Stimulated activated naive B cell treated with anti-CD40 and anti-IgM and Interleukin-4, amounts not matched to agents 10 μg/mL and 1 μg/mL and 100 μg/mL, for 72 hours (primary cell): ENCODE results near the gene SLC30A2.

Experiments
- ATAC-seq, 2 donors: fragments of 150-1000 bp; cut with Tn5 transposase; replicated peaks; 2 replicates each; pipeline ENCODE4 v1.10.0; 2021; ENCODE audit warnings: moderate library complexity in 1 of 2
- DNase-seq: peaks from one replicate; pipeline ENCODE4 v3.0.0; 2021
- H3K27ac Mint-ChIP-seq: one replicate; pipeline ENCODE4 v1.8.0; 2022; ENCODE audit warnings: mild to moderate bottlenecking, mixed read lengths
- H3K27me3 Mint-ChIP-seq, 2 donors: one replicate each; pipeline ENCODE4 v1.8.0; 2022; ENCODE audit warnings: mixed read lengths in 2 of 2
- H3K36me3 Mint-ChIP-seq, 2 donors: one replicate each; pipeline ENCODE4 v1.8.0; 2022; ENCODE audit warnings: mixed read lengths in 2 of 2, mild to moderate bottlenecking in 1 of 2
- H3K4me1 Mint-ChIP-seq, 2 donors: one replicate each; pipeline ENCODE4 v1.8.0; 2022; ENCODE audit warnings: mixed read lengths in 2 of 2, mild to moderate bottlenecking in 1 of 2
- H3K4me3 Mint-ChIP-seq, 2 donors: one replicate each; pipeline ENCODE4 v1.8.0; 2022; ENCODE audit warnings: mild to moderate bottlenecking in 2 of 2, mixed read lengths in 2 of 2, moderate library complexity in 1 of 2
- H3K9me3 Mint-ChIP-seq, 2 donors: one replicate each; pipeline ENCODE4 v1.8.0; 2022; ENCODE audit warnings: mixed read lengths in 2 of 2, mild to moderate bottlenecking in 1 of 2

Gene SLC30A2

DNA sequence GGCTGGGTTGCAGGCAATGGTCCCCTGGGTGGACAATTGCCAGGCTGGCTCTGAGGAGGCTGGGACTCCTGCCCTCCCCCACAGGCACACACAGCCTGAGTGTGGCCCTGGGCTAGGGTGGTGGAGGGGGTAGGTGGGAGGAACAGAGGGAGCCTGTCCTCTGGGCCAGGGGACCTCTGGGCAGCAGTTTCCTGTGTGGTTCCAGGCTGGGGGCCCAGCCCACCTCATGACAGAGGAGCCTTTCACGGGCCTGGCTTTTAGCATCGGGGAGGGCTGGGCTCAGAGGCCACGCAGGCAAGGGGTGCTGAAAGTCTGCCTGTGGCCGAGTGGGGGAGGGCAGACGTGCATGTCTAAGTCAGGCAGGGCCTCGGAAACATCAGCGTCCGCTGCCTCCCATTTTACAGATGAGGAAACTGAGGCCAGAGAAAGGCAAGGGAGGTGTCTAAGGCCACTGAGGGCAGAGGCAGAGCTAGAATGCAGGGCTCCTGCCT, 17.4 kb downstream of the SLC30A2 start:
- Mint-ChIP-seq H3K4me3 (no peak overlapping the region), H3K9me3 (no peaks in the 10 kb centered on the region), H3K27ac (no peak overlapping the region), H3K4me1 (peaks cover 4 to 5% of the 10 kb centered on the region in 2 donors), H3K27me3 (peaks cover 18 to 35% of the 10 kb centered on the region in 2 donors), H3K36me3 (no peaks in the 10 kb centered on the region)
- no peak for DNase-seq
- peak in 1 of 2 donors; percentile 6 for ATAC-seq

DNA sequence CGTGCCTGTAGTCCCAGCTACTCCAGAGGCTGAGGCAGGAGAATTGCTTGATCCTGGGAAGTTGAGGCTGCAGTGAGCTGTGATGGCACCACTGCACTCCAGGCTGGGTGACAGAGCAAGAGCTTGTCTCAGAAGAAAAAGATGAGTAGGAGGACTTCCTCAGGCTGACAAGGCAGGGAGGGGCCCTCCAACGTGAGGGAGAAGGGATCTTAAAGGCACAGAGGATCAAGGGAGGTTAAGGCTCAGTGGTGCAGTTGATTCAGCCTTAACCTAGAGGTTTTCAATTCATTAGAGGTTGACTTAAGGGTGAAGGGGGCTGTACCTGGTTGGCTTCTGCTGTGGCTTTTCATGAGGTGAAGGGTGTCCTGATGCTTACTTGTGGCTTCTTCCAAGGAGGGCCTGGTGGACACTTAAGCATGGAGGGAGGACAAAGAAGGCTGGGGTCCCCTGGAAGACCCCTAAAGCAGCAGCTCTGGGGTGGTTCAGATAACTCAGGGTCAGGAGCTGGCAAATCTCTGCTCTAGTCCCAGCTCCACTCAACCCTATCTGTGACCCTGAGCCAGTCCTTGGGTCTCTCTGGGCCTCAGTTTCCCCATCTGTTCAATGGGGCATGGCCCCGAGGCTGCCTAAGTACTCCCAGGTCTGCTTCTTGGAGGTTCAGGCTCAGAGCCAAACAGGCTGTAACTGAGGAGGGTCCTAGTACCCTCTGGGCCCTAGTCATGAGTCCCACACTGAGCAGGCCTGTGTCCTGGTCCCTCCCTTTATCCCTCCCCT, 18.0 kb downstream of the SLC30A2 start:
- Mint-ChIP-seq H3K27me3 (peaks cover 17 to 35% of the 10 kb centered on the region in 2 donors), H3K27ac (no peak overlapping the region), H3K4me3 (no peak overlapping the region), H3K4me1 (peaks cover 4 to 5% of the 10 kb centered on the region in 2 donors), H3K9me3 (no peaks in the 10 kb centered on the region), H3K36me3 (no peaks in the 10 kb centered on the region)
- DNase-seq (no peak), ATAC-seq (peak; percentile 57 to 75)

DNA sequence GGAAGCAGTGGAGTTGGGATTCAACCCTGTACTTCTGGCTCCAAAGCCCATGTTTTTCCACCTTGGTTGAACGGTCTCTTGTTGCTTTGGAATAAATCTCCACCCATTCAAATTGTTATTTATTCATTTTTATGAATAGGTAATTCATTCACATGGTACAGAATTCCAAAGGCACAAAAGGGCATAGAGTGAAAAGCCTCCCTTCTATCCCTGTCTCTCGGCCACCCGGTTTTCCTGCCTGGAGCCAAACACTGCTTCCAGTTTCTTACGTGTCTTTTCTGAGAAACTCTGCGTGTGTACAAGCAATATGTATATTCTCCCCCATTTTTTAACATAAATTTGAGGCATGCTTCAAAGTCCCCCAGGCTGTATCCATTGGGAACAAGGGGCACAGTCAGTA, 20.4 kb downstream of the SLC30A2 start:
- no peak for DNase-seq
- ATAC-seq: no peak
- no peak overlapping the region for H3K4me3 Mint-ChIP-seq
- H3K4me1 Mint-ChIP-seq: peaks cover 4 to 5% of the 10 kb centered on the region in 2 donors
- no peaks in the 10 kb centered on the region for H3K9me3 Mint-ChIP-seq
- H3K36me3 Mint-ChIP-seq: no peaks in the 10 kb centered on the region
- no peak overlapping the region for H3K27ac Mint-ChIP-seq
- peaks cover 6 to 24% of the 10 kb centered on the region in 2 donors for H3K27me3 Mint-ChIP-seq

DNA sequence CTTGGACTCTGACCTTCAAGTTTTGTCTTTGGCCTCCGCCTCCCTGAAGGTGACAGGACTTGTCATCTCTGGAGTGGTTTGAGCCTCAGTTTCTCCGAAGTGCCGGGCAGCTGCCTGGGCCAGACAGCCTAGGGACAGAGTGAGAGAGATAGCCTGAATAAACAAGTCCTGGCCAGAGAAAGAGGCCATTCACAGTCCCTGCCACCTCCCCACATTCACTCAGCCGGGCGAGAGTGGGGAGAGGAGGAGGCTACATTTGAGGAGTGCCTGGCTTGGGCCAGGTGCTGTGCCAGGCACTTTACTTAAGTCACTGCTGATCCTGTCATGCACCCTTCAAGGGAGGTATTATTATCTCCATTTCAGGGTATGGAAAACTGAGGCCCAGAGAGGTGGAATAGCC, 20.9 kb downstream of the SLC30A2 start:
- Mint-ChIP-seq H3K9me3 (no peaks in the 10 kb centered on the region), H3K36me3 (no peaks in the 10 kb centered on the region), H3K27me3 (peaks cover 3 to 19% of the 10 kb centered on the region in 2 donors), H3K4me1 (peaks cover 4 to 5% of the 10 kb centered on the region in 2 donors), H3K4me3 (no peak overlapping the region), H3K27ac (no peak overlapping the region)
- DNase-seq (no peak), ATAC-seq (no peak)

DNA sequence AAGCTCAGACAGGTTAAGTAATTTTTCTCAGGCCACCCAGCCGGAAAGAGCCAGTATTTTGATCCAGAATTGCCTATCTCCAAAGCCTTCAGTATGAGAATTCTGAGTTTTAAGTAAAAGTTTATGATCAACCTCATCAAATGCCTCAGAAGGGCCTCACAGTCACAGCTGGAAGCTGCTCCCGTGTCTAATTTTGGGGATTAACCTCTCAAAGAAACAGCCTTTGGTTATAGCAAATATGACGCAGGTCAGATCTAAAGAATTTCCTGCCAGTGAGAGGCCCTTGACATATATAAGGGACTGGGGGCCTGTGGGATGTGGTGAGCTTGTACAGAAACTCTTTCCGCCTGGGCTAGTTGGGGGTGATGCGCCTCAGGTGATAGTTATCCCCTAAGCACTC, 22.1 kb downstream of the SLC30A2 start:
- H3K27me3 Mint-ChIP-seq: peaks cover 3 to 16% of the 10 kb centered on the region in 2 donors
- no peak for DNase-seq
- no peak for ATAC-seq
- peaks cover 7 to 13% of the 10 kb centered on the region in 2 donors for H3K4me1 Mint-ChIP-seq
- no peaks in the 10 kb centered on the region for H3K36me3 Mint-ChIP-seq
- no peak overlapping the region for H3K4me3 Mint-ChIP-seq
- no peak overlapping the region for H3K27ac Mint-ChIP-seq
- no peaks in the 10 kb centered on the region for H3K9me3 Mint-ChIP-seq

DNA sequence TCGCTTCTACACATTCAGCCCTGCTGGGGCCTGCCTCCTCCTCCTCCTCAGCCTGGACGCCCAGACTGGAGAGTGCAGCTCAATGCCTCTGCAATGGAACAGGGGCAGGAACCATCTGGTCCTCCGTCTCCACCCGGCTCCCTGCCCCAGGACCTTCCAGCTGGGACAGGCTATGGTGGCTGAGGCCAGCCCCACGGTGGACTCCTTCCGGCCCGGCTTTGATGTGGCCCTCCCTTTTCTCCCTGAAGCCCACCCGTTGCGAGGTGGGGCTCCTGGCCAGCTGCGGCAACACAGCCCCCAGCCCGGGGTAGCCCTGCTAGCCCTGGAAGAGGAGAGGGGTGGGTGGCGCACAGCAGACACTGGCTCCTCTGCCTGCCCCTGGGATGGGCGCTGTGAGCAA, 22.9 kb downstream of the SLC30A2 start:
- Mint-ChIP-seq H3K4me3 (no peak overlapping the region), H3K27ac (no peak overlapping the region), H3K9me3 (no peaks in the 10 kb centered on the region), H3K4me1 (peaks cover 7 to 13% of the 10 kb centered on the region in 2 donors), H3K36me3 (no peaks in the 10 kb centered on the region), H3K27me3 (peaks cover 3 to 11% of the 10 kb centered on the region in 2 donors)
- ATAC-seq (no peak), DNase-seq (no peak)

DNA sequence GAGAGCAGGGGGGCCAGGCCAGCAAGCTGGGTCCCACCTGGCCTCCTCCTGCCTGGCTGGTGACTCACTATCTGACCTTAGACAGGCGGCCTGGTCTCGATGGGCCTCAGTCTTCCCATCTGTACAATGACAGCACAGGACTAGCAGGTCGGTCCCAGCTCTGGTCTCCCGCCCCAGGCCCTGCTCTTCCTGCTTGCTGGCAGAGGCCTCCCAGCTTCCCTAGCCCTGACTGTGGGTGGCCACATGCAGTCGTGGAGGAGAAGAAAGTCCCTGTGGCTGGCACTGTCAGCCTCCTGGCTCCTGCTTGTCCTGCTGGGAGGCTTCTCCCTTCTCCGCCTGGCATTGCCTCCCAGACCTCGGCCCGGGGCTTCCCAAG, 23.5 kb downstream of the SLC30A2 start:
- peaks cover 4 to 8% of the 10 kb centered on the region in 2 donors for H3K4me1 Mint-ChIP-seq
- ATAC-seq (no peak), DNase-seq (no peak)
- H3K27ac Mint-ChIP-seq: no peak overlapping the region
- peaks cover 3 to 11% of the 10 kb centered on the region in 2 donors for H3K27me3 Mint-ChIP-seq
- no peaks in the 10 kb centered on the region for H3K36me3 Mint-ChIP-seq
- no peaks in the 10 kb centered on the region for H3K9me3 Mint-ChIP-seq
- H3K4me3 Mint-ChIP-seq: no peak overlapping the region

DNA sequence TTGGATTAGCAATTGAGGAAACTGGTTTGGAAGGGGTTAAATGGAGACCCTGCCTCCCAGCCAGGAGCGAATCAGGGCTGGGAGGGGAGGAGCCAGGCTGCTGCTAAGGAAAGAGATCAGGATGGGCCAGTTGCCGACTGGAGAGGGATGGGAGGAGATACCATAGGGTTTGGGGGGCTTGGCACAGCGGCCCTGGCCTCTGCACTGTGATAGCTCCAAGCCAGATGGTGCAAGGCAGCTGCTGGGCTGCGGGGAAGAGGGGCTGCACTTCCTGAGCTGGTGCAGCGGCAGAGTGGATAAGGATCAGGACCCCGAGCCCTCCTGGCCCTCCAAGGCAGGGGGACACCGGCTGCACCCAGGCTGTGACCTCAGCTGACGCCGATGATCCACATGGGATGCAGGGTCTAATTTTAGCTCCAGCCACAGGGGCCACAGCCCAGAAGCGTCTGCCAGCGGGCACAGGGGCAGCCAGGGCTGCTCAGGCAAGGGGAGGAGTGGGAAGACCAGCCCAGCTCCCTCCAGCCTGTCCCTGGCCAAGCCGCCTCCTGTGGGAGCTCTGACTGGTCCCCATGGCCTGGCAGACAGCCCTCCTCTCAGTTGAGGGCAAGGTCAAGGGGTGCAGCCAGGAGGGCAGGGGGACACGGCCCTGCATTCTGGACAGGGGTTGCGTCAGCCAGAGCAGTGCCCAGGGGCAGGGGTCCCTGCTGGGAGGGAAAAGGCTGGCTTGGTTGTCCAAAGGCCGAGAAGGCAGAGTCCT, 24.1 kb downstream of the SLC30A2 start, which contains the start of gene EXTL1:
Gene EXTL1 (plus strand): TSS at position 129 of the 757 bp plus-strand sequence. CDS start 872 bp downstream, outside the sequence.
- H3K4me1 Mint-ChIP-seq: peaks cover 6 to 12% of the 10 kb centered on the region in 2 donors
- no peaks in the 10 kb centered on the region for H3K9me3 Mint-ChIP-seq
- ATAC-seq: no peak
- peaks cover 3 to 11% of the 10 kb centered on the region in 2 donors for H3K27me3 Mint-ChIP-seq
- H3K27ac Mint-ChIP-seq: no peak within 1 kb of the TSS
- no peaks in the 10 kb centered on the region for H3K36me3 Mint-ChIP-seq
- DNase-seq: no peak
- no peak within 1 kb of the TSS for H3K4me3 Mint-ChIP-seq

DNA sequence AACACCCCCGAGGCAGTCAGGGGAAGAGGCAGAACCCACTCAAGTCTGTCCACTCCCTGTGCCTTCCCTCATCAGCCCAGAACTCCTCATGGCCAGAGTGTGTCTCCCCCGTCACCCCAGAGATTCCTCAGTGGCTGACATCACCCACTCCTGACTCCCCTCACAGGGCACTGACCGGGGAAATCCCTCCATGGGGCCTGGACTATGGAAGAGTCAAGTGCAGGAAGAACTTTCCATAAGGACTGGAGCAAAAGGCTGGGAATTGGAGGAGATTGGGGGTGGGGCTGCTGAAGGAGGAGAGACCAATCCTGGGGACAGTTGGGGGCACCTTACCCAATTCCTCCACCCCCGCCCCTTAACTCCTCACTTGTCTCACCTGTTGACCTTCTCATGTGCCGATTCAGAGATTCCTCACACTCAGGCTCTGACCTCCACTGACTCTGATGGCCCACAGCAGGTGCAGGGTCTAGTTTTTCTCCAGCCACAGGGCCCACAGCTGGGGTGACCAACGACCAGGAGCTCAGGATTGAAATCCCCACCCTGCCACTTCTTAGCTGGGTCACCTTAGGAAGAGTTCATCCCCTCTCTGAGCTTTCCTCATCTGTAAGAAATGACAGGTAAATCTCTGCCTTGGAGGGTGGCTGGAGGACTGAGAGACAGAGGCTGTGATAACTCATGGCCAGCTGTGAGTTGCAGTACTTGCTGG, 24.8 kb downstream of the SLC30A2 start:
- Mint-ChIP-seq H3K4me3 (no peak overlapping the region), H3K4me1 (peaks cover 10 to 17% of the 10 kb centered on the region in 2 donors), H3K27ac (no peak overlapping the region), H3K27me3 (peaks cover 3 to 11% of the 10 kb centered on the region in 2 donors), H3K9me3 (no peaks in the 10 kb centered on the region), H3K36me3 (no peaks in the 10 kb centered on the region)
- DNase-seq: no peak
- no peak for ATAC-seq

DNA sequence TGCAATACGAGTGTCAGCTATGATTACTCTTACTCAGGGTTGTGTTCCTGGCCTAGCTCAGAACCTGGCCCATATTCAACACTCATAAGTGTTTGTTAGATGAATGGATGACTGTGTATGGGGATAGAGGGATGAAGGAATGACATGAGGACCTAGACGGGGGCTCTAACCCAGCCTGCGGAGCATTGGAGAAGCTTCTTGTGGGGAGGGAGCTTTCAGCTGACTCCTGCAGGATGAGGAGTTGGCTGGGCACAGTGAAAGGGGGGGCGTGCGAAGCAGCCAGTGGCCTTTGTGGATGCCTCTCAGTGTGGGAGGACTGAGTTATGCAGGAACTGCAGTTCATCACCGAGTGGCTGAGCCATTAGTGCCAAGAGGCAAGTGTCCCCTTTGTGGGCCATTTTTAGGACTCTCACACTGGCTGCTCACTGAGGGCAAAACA, 25.6 kb downstream of the SLC30A2 start:
- ATAC-seq (no peak), DNase-seq (no peak)
- no peaks in the 10 kb centered on the region for H3K9me3 Mint-ChIP-seq
- H3K27me3 Mint-ChIP-seq: peaks cover 3 to 11% of the 10 kb centered on the region in 2 donors
- H3K27ac Mint-ChIP-seq: no peak overlapping the region
- no peak overlapping the region for H3K4me3 Mint-ChIP-seq
- no peaks in the 10 kb centered on the region for H3K36me3 Mint-ChIP-seq
- H3K4me1 Mint-ChIP-seq: peaks cover 10 to 17% of the 10 kb centered on the region in 2 donors

DNA sequence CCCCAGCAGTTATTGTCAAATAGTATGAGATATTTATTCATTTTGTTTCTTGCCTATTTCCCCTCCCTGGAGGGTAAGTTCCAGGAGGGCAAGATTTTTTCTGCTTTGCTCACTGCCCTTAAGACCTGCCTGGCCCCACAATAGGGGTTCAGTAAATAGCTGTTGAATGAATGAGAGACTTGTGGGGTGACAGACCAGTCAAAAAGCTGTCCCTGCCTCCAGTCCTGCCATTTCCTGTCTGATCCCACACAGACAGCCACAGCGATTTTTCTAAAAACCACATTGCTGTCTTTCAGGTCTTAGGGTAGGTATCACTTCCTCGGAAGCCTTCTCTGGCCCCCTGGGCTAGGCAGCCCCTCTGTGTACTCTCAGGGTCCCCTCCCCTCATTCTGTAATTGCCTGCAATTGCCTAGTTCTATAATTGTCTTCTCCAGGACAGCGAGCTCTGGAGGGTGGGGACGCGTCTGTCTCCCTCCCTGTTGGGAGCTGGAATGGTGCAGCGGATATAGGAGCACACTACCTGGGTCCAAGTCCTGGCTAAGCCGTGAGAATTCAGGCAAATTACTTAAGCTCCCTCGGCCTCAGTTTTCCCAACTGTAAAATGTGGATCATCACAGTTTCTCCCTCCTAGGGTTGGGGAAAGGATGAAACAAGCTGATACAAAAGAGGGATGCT, 26.1 kb downstream of the SLC30A2 start:
- Mint-ChIP-seq H3K36me3 (no peaks in the 10 kb centered on the region), H3K4me1 (peaks cover 10 to 17% of the 10 kb centered on the region in 2 donors), H3K4me3 (no peak overlapping the region), H3K27me3 (peaks cover 3 to 11% of the 10 kb centered on the region in 2 donors), H3K27ac (no peak overlapping the region), H3K9me3 (no peaks in the 10 kb centered on the region)
- DNase-seq: no peak
- ATAC-seq: peak; percentile 40 to 44

DNA sequence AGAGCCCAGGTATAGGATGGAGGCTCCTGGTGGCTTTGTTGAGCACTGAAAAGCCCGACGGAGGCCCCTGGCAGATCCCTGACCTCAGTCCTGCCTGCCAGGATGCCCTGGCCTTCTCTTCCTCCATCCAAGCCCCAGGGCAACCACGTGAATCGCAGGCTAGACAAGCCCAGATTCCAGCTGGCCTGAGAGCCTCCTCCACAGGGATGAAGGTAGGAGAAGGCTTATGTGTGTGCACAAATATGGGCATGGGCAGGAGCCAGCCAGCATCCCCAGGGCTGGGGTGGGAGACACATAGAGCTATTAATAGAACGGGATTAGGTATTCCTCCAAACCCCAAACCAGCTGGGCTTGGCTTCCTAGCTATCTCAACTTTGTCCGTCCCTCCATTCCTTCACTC, 28.3 kb downstream of the SLC30A2 start:
- H3K27ac Mint-ChIP-seq: no peak overlapping the region
- ATAC-seq (no peak), DNase-seq (no peak)
- H3K36me3 Mint-ChIP-seq: no peaks in the 10 kb centered on the region
- no peaks in the 10 kb centered on the region for H3K9me3 Mint-ChIP-seq
- H3K4me3 Mint-ChIP-seq: no peak overlapping the region
- H3K4me1 Mint-ChIP-seq: peaks cover 10 to 17% of the 10 kb centered on the region in 2 donors
- H3K27me3 Mint-ChIP-seq: peaks cover 3 to 11% of the 10 kb centered on the region in 2 donors

DNA sequence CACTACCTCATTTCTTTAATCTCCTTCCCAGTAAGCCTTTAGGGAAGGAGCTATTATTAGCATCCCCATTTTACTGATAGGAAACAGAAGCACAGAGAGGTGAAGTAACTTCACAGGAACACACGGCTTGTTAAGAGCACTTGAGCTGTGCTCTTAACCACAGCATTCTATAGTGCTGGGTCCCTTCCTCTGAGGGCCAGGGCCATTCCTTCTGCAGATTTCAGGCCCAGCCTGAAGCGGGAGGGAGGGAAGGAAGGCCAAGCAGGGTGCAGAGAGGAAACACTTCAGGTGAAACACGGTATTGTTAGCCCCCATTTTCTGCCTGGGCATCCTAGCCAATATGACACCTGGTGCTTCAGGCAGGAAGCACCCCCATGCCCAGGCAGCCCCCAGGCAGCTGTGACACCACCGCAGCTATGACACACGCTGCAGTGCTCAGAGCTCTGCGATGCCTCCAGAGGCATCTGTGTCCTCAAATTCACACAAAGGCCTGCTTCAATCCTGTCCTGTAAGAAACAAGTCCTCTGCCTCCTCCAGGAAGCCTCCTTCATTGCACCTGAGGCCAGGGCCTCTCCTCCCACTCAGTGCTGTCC, 28.9 kb downstream of the SLC30A2 start:
- peaks cover 3 to 11% of the 10 kb centered on the region in 2 donors for H3K27me3 Mint-ChIP-seq
- no peak overlapping the region for H3K27ac Mint-ChIP-seq
- H3K4me3 Mint-ChIP-seq: no peak overlapping the region
- ATAC-seq (no peak), DNase-seq (no peak)
- peaks cover 10 to 17% of the 10 kb centered on the region in 2 donors for H3K4me1 Mint-ChIP-seq
- H3K36me3 Mint-ChIP-seq: no peaks in the 10 kb centered on the region
- no peaks in the 10 kb centered on the region for H3K9me3 Mint-ChIP-seq
